HS-27A (cell line): ENCODE measurements around the gene PEDS1.
"Not testable (repeated sequence)": the region's sequence is repeated elsewhere in the genome, so short reads cannot be mapped to it uniquely, and the experiment has no call there.

ENCODE experiments used
- DNase-seq: peaks from one replicate; pipeline ENCODE4 v3.0.0-alpha.2; 2012; ENCODE audit warnings: low read depth, missing footprints

Gene PEDS1

GRCh38 chr20:50135157-50135556 lies 18.4 kb downstream of the PEDS1 start:
- DNase-seq: not testable (repeated sequence)

- no peak for DNase-seq
Observed at GRCh38 chr20:50133474-50134217, 19.9 kb downstream of the PEDS1 start.

- DNase-seq: no peak
Observed at GRCh38 chr20:50133041-50133440, 20.5 kb downstream of the PEDS1 start.

- no peak for DNase-seq
Observed at GRCh38 chr20:50130995-50131394, 22.5 kb downstream of the PEDS1 start.

- DNase-seq: no peak
Observed at GRCh38 chr20:50130356-50130723, 23.2 kb downstream of the PEDS1 start.

- no peak for DNase-seq
Observed at GRCh38 chr20:50129662-50130355, 23.7 kb downstream of the PEDS1 start.

GRCh38 chr20:50128520-50128905 lies 25.0 kb downstream of the PEDS1 start:
- no peak for DNase-seq

GRCh38 chr20:50127587-50128519 lies 25.7 kb downstream of the PEDS1 start:
- DNase-seq: no peak

- DNase-seq: no peak
Observed at GRCh38 chr20:50126662-50127061, 26.9 kb downstream of the PEDS1 start.

- no peak for DNase-seq
Observed at GRCh38 chr20:50125279-50125678, 28.2 kb downstream of the PEDS1 start.

GRCh38 chr20:50124496-50124895 lies 29.0 kb downstream of the PEDS1 start:
- no peak for DNase-seq

- no peak for DNase-seq
Observed at GRCh38 chr20:50123418-50123817, 30.1 kb downstream of the PEDS1 start.

GRCh38 chr20:50122763-50123162 lies 30.8 kb downstream of the PEDS1 start:
- DNase-seq: no peak

- no peak for DNase-seq
Observed at GRCh38 chr20:50121858-50122271, 31.7 kb downstream of the PEDS1 start.

- DNase-seq: no peak
Observed at GRCh38 chr20:50120935-50121693, 32.4 kb downstream of the PEDS1 start.

GRCh38 chr20:50118203-50118602 lies 35.3 kb downstream of the PEDS1 start:
- DNase-seq: no peak

GRCh38 chr20:50116368-50116999 lies 37.0 kb downstream of the PEDS1 start:
- DNase-seq: no peak

- peak; percentile 93 for DNase-seq
Observed at GRCh38 chr20:50115591-50116367, 37.7 kb downstream of the PEDS1 start.

- DNase-seq: no peak
Observed at GRCh38 chr20:50115041-50115512, 38.4 kb downstream of the PEDS1 start.
